HepG2 (cell line): ENCODE data around the gene AMPD2.

Source experiments
- CHD2 ChIP-seq: IDR thresholded peaks from 2 replicates; pipeline ENCODE4 v1.6.1; 2011; ENCODE audit warnings: low read depth, low read length, improper control_type of control experiment
- DPF2 ChIP-seq: sonication (generic); formaldehyde crosslinking; IDR thresholded peaks from 2 replicates; pipeline ENCODE4 v1.4.0; 2020; ENCODE audit warnings: mild to moderate bottlenecking, low read depth, missing genetic modification reagents, borderline replicate concordance
- HNRNPLL ChIP-seq: fragments of 200-400 bp; formaldehyde crosslinking; IDR thresholded peaks from 2 replicates; pipeline ENCODE4 v1.6.1; 2017; ENCODE audit warnings: mild to moderate bottlenecking, low read depth, low read length; ENCODE audit not compliant: poor library complexity, severe bottlenecking
- MYC ChIP-seq: sonication (generic); formaldehyde crosslinking; IDR thresholded peaks from 2 replicates; pipeline ENCODE4 v1.9.0; 2021; ENCODE audit warnings: missing genetic modification reagents, borderline replicate concordance
- NR3C1 ChIP-seq: sonication (generic); formaldehyde crosslinking; IDR thresholded peaks from 2 replicates; pipeline ENCODE4 v1.4.0; 2020; ENCODE audit warnings: missing genetic modification reagents
- SALL1 ChIP-seq: sonication (generic); formaldehyde crosslinking; IDR thresholded peaks from 2 replicates; pipeline ENCODE4 v1.8.0; 2022; ENCODE audit warnings: mild to moderate bottlenecking, missing genetic modification reagents
- SOX5 ChIP-seq: IDR thresholded peaks from 2 replicates; pipeline ENCODE4 v1.6.1; 2016; ENCODE audit warnings: borderline replicate concordance
- YY1 ChIP-seq: IDR thresholded peaks from 2 replicates; pipeline ENCODE4 v1.6.1; 2011; ENCODE audit warnings: low read length, low read depth, moderate library complexity, mild to moderate bottlenecking; ENCODE audit not compliant: insufficient read depth, insufficient replicate concordance
- ZFX ChIP-seq: sonication (generic); formaldehyde crosslinking; IDR thresholded peaks from 2 replicates; pipeline ENCODE4 v1.4.0; 2020; ENCODE audit warnings: mild to moderate bottlenecking, low read depth, missing genetic modification reagents, moderate library complexity

DNA sequence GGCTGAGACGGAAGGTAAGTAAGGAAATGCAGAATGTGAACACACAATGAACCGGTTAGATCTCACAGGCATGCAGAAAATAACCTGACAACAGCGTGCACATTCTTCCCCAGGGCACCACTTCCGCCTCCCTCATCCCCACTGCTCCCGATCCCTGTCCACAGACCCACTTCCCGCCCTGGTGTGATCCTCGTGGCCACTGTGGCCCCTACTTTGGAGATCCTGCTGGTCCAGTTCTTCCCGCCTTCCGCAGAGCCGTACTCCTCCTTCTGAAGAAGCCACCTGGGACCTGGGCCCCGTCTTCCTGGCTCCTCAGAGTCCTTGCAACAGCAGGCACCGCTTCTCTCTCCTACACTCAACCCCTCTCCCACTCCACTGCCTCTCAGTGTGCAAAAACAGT is 34.9 kb downstream of the AMPD2 start:
- TF ChIP-seq YY1 (no peak), SOX5 (CRISPR knock-in tag) (no peak), ZFX (CRISPR knock-in tag) (no peak), DPF2 (CRISPR knock-in tag) (no peak), NR3C1 (no peak), CHD2 (no peak), MYC (no peak), HNRNPLL (no peak), SALL1 (no peak)
